Renal cortex interstitium (tissue), 11 donors: ENCODE data around the gene MRPL4. TPM values are rescaled to one million over a fixed set of nuclear protein-coding genes. Genes with fewer than 3 reads are reported as not detected.

Experiments used
- DNase-seq, 11 donors: peaks; one replicate each; pipeline ENCODE4 v3.0.0-alpha.2; 2013; ENCODE audit warnings: low read depth in 9 of 11, low spot score in 4 of 11; ENCODE audit errors: extremely low read depth in 1 of 11
- polyA plus RNA-seq, 3 donors: library from polyadenylated mRNA; unstranded; fragments of 120-200 nt; gene quantifications; one replicate each; pipeline ENCODE4 v1.2.1, GENCODE V29; 2013; ENCODE audit not compliant: insufficient read length in 3 of 3

MRPL4 gene
- polyA plus RNA-seq, 3 donors: 32.0 to 51.4 (median 50.5) TPM

DNA sequence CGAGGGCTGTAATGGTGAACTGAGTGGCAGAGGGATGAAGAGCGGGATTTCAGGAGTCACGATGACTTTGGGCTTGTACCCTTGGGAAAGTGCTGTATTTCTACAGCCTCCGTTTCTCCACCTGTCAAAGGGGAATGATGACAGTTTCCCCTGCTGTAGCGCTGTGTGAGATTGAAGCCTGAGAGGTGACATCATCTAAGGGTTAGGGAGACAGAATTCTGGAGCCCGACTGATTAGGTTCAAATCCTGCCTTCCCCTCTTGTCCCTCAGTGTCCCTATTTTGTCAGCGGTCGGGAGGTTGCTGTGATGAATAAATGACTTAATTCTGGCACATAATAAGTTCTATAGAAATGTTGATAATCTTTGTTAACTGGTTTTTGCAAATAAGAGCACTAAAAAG, 693 bp downstream of the MRPL4 start:
- DNase-seq: no peak

DNA sequence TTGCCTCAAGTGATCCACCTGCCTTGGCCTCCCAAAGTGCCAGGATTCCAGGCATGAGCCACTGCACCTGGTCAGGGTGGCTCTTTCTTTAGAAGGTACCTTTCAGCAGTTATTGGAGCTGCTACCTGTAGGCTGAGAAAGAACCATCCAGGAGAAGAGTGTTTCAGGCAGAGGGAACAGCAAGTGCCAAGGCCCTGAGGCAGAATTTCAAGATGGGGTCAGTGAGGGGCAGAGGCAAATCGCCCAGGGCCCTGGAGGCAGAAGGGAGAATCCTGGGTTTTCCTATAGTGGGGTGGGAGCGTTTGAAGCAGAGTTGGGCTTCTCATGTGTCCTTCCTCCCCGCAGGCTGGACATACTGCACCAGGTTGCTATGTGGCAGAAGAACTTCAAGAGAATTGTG, 2.2 kb downstream of the MRPL4 start:
- DNase-seq: no peak

- no peak for DNase-seq
These were observed 3.3 kb downstream of the MRPL4 start for GRCh38 chr19:10255358-10255757.

GRCh38 chr19:10256551-10256950, 4.5 kb downstream of the MRPL4 start:
- DNase-seq: no peak

GRCh38 chr19:10256970-10257615, 5.1 kb downstream of the MRPL4 start:
- no peak for DNase-seq

DNA sequence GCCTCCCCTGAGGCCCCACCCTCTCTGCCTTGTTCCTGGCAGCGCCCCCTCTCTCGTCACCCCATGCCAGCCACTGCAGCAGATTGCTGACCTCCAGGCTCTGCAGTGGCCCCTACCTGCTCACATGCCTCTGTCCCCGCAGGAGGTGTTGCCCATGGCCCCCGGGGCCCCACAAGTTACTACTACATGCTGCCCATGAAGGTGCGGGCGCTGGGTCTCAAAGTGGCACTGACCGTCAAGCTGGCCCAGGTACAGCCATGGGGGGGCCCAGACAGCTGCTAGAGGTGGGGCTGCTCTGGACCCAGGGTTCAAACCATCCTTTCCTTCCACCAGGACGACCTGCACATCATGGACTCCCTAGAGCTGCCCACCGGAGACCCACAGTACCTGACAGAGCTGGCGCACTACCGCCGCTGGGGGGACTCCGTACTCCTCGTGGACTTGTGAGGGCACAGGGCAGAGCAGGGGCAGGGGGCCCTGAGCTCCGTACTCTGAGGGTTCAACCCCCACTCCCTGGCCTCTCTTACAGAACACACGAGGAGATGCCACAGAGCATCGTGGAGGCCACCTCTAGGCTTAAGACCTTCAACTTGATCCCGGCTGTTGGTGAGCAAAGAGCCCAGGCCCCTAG, 6.2 kb downstream of the MRPL4 start:
- no peak for DNase-seq

GRCh38 chr19:10259162-10259905, 7.3 kb downstream of the MRPL4 start:
- peak in 9 of 11 donors; percentile 72 to 87 (median 79) for DNase-seq

- DNase-seq: no peak
These were observed 8.1 kb downstream of the MRPL4 start for GRCh38 chr19:10260141-10260584.

- no peak for DNase-seq
These were observed 10.8 kb downstream of the MRPL4 start for GRCh38 chr19:10262771-10263170.

DNA sequence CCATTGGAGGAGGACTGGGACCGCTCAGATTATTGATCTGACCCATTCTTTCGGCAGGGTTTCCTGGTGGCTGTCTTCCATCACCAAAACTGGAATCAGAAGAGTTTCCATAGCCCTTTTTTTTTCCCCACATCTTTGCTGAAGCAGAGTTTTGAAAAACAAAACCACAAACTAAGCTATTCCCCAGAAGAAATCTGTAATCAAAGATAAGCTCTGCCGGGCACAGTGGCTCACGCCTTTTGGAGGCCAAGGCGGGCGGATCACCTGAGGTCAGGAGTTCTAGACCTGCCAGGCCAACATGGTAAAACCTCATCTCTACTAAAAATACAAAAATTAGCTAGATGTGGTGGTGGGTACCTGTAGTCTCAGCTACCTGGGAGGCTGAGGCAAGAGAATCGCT, 14.7 kb downstream of the MRPL4 start:
- no peak for DNase-seq

- DNase-seq: no peak
These were observed 16.1 kb downstream of the MRPL4 start for GRCh38 chr19:10268071-10268470.

DNA sequence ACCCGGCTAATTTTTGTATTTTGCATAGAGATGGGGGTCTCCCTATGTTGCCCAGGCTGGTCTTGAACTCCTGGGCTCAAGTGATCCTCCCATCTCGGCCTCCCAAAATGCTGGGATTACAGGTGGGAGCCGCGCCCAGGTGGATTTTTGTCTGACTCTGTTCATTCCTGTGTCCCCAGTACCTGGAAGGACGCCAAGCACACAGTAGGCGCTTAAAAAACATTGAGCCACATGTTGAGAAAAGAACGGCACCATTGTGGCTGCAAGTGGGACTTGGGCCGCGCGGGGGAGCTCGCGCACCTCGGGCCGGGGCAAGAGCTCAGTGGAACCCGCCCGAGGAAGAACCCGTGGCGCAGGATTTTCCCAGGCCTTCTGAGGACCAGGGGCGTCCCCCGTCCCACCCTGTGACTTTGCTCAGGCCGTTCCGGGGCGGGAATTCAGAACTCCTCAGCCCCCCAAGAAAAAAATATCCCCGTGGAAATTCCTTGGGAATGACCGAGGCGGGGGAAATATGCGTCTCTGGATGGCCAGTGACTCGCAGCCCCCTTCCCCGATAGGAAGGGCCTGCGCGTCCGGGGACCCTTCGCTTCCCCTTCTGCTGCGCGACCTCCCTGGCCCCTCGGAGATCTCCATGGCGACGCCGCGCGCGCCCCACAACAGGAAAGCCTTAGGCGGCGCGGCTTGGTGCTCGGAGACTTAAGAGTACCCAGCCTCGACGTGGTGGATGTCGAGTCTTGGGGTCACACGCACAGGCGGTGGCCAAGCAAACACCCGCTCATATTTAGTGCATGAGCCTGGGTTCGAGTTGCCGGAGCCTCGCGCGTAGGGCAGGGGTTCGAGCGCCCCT, 17.5 kb downstream of the MRPL4 start:
- peak in 3 of 11 donors; percentile 55 to 68 (median 67) for DNase-seq

DNA sequence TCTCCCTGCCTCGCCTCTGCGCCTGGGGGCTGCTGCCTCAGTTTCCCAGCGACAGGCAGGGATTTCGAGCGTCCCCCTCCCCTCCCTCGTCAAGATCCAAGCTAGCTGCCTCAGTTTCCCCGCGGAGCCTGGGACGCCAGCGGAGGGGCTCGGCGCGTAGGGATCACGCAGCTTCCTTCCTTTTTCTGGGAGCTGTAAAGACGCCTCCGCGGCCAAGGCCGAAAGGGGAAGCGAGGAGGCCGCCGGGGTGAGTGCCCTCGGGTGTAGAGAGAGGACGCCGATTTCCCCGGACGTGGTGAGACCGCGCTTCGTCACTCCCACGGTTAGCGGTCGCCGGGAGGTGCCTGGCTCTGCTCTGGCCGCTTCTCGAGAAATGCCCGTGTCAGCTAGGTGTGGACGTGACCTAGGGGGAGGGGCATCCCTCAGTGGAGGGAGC, 18.2 kb downstream of the MRPL4 start:
- DNase-seq: no peak

GRCh38 chr19:10270616-10271394, 18.8 kb downstream of the MRPL4 start, which contains the start of gene ICAM1:
TSS of gene ICAM1 (plus strand) at chr19:10271120. CDS start at chr19:10271160, 40 bp downstream.
- DNase-seq: peak in 1 of 11 donors; percentile 37

DNA sequence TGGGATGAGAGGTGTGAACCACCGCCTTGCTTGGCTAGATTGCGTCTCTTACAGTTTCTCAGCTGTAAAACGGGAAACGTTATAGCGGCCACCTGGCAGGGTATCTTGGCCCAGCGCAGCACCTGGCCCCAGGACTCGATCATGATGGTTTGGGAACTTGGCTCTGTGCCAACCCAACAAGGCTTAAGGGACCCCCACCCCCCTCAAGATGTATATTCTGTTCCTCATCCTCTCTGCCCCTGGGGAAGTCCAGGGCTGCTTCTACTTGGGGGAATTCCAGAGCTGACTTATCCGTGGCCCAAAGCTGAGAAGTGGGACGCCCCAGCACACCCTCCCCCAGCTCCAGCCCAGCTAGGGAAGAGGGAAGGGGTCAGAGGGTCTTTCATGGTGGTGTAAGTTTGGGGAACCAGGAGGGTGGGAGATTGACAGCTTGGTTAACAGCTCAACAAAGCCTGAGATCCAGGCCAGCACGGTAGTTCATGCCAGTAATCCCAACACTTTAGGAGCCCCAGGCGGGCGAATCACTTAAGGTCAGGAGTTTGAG, 19.6 kb downstream of the MRPL4 start:
- DNase-seq: no peak

DNA sequence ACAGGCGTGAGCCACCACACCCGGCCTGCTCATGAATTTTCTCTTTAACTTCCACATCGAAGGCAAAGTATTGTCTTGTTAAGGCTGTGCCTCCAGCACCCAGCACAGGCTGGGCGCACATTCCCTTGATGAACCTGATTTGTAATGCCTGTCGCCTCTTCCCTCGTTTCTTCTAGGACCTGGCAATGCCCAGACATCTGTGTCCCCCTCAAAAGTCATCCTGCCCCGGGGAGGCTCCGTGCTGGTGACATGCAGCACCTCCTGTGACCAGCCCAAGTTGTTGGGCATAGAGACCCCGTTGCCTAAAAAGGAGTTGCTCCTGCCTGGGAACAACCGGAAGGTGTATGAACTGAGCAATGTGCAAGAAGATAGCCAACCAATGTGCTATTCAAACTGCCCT, 22.6 kb downstream of the MRPL4 start:
- DNase-seq: no peak

- DNase-seq: no peak
These were observed 26.0 kb downstream of the MRPL4 start for GRCh38 chr19:10277795-10278589.
